ENCODE measurements around the gene POLR3E.
"Not testable (repeated sequence)": the region's sequence is repeated elsewhere in the genome, so short reads cannot be mapped to it uniquely, and the experiment has no call there.

The POLR3E gene

GRCh38 chr16:22291020-22291419 lies 6.2 kb upstream of the POLR3E start:
- in situ Hi-C loops (cut with HindIII; ENCODE audit: low sequenced_read_pairs) = loop anchor here (5.0 kb wide), 1 partner anchor 94 kb away; no protein-coding TSS in a partner anchor

- in situ Hi-C loops (cut with HindIII; ENCODE audit: low sequenced_read_pairs) = loop anchor here (5.0 kb wide), 1 partner anchor 95 kb away; no protein-coding TSS in a partner anchor
Observed at GRCh38 chr16:22291860-22292318, 5.3 kb upstream of the POLR3E start.

- in situ Hi-C loops (cut with HindIII; ENCODE audit: low sequenced_read_pairs) = loop anchor here (5.0 kb wide), 1 partner anchor 95 kb away; no protein-coding TSS in a partner anchor
Observed at GRCh38 chr16:22292320-22292719, 4.9 kb upstream of the POLR3E start.

- in situ Hi-C loops (cut with HindIII; ENCODE audit: low sequenced_read_pairs) = loop anchor here (5.0 kb wide), 1 partner anchor 96 kb away; no protein-coding TSS in a partner anchor
Observed at GRCh38 chr16:22293137-22294106, 3.8 kb upstream of the POLR3E start.

- in situ Hi-C loops (cut with HindIII; ENCODE audit: low sequenced_read_pairs) = no loop called here
Observed at GRCh38 chr16:22296225-22297113, 740 bp upstream of the POLR3E start.

- in situ Hi-C loops (cut with HindIII; ENCODE audit: low sequenced_read_pairs) = no loop called here
Observed at GRCh38 chr16:22297871-22298733, 893 bp downstream of the POLR3E start.

GRCh38 chr16:22299036-22299435 lies 1.8 kb downstream of the POLR3E start:
- in situ Hi-C loops (cut with HindIII; ENCODE audit: low sequenced_read_pairs) = no loop called here

GRCh38 chr16:22300427-22301071 lies 3.3 kb downstream of the POLR3E start:
- in situ Hi-C loops (cut with HindIII; ENCODE audit: low sequenced_read_pairs) = no loop called here

GRCh38 chr16:22301423-22301822 lies 4.2 kb downstream of the POLR3E start:
- in situ Hi-C loops (cut with HindIII; ENCODE audit: low sequenced_read_pairs) = not testable (repeated sequence)

- in situ Hi-C loops (cut with HindIII; ENCODE audit: low sequenced_read_pairs) = no loop called here
Observed at GRCh38 chr16:22302776-22303363, 5.7 kb downstream of the POLR3E start.

GRCh38 chr16:22304411-22304810 lies 7.2 kb downstream of the POLR3E start:
- in situ Hi-C loops (cut with HindIII; ENCODE audit: low sequenced_read_pairs) = no loop called here

GRCh38 chr16:22306788-22307187 lies 9.6 kb downstream of the POLR3E start:
- in situ Hi-C loops (cut with HindIII; ENCODE audit: low sequenced_read_pairs) = loop anchor here (5.0 kb wide), 1 partner anchor 46 kb away; no protein-coding TSS in a partner anchor

- in situ Hi-C loops (cut with HindIII; ENCODE audit: low sequenced_read_pairs) = loop anchor here (5.0 kb wide), 1 partner anchor 44 kb away; no protein-coding TSS in a partner anchor
Observed at GRCh38 chr16:22307838-22308237, 10.6 kb downstream of the POLR3E start.

- in situ Hi-C loops (cut with HindIII; ENCODE audit: low sequenced_read_pairs) = loop anchor here (5.0 kb wide), 1 partner anchor 43 kb away; no protein-coding TSS in a partner anchor
Observed at GRCh38 chr16:22308824-22309520, 11.8 kb downstream of the POLR3E start.

GRCh38 chr16:22311520-22311919 lies 14.3 kb downstream of the POLR3E start:
- in situ Hi-C loops (cut with HindIII; ENCODE audit: low sequenced_read_pairs) = no loop called here

GRCh38 chr16:22312897-22313781 lies 15.9 kb downstream of the POLR3E start:
- in situ Hi-C loops (cut with HindIII; ENCODE audit: low sequenced_read_pairs) = no loop called here

- in situ Hi-C loops (cut with HindIII; ENCODE audit: low sequenced_read_pairs) = no loop called here
Observed at GRCh38 chr16:22313876-22314470, 16.8 kb downstream of the POLR3E start.

Data from endothelial cell of hepatic sinusoid (primary cell).